GM06990 (cell line): ENCODE results near the gene CCDC74A.

Experiments used
- DNase-seq: peaks from one replicate; pipeline ENCODE4 v3.0.0-alpha.2; 2011; ENCODE audit not compliant: insufficient read length; ENCODE audit errors: extremely low read depth
- H3K27me3 ChIP-seq: replicated peaks from 2 replicates; pipeline ENCODE4 v1.6.0; 2011; ENCODE audit warnings: low read length; ENCODE audit not compliant: control insufficient read depth, insufficient read depth
- H3K36me3 ChIP-seq: 2 replicates; pipeline ENCODE4 v1.5.1; 2011; ENCODE audit warnings: low read length; ENCODE audit not compliant: control insufficient read depth, insufficient read depth
- H3K4me3 ChIP-seq: replicated peaks from 2 replicates; pipeline ENCODE4 v1.5.1; 2011; ENCODE audit warnings: low read depth, mild to moderate bottlenecking, control low read depth, low read length
- CTCF ChIP-seq: IDR thresholded peaks from 2 replicates; pipeline ENCODE4 v1.5.1; 2011; ENCODE audit warnings: low read length, control low read depth, mild to moderate bottlenecking, inconsistent platforms; ENCODE audit not compliant: insufficient read depth, poor library complexity, severe bottlenecking

The CCDC74A gene

GRCh38 chr2:131572175-131572574, 44.5 kb downstream of the CCDC74A start:
- no peak for TF ChIP-seq CTCF
- Histone ChIP-seq H3K4me3 (no peak overlapping the region), H3K36me3 (no peaks in the 10 kb centered on the region), H3K27me3 (no peaks in the 10 kb centered on the region)
- DNase-seq, result no peak

- Histone ChIP-seq H3K27me3 (no peaks in the 10 kb centered on the region), H3K36me3 (no peaks in the 10 kb centered on the region), H3K4me3 (0 out of 2 replicates have a peak overlapping the region, but pooled peaks have one; percentile 15)
- no peak for DNase-seq
- TF ChIP-seq CTCF, result no peak
Measured at GRCh38 chr2:131577812-131578211, 50.1 kb downstream of the CCDC74A start.

- Histone ChIP-seq H3K36me3 (no peaks in the 10 kb centered on the region), H3K4me3 (no peak overlapping the region), H3K27me3 (no peaks in the 10 kb centered on the region)
- TF ChIP-seq CTCF, result peak; percentile 27
- DNase-seq, result no peak
Measured at GRCh38 chr2:131580187-131580586, 52.5 kb downstream of the CCDC74A start.
